AML-193 (cell line): ENCODE measurements around the gene TPTE.
"Not testable (repeated sequence)": the region's sequence is repeated elsewhere in the genome, so short reads cannot be mapped to it uniquely, and the experiment has no call there.

ENCODE experiments used
- DNase-seq, 2 experiments: peaks; one replicate each; lab custom pipeline; 2025; lab: John Stamatoyannopoulos, UW

TPTE gene

GRCh38 chr21:10521091-10521598 lies at the start of gene TPTE:
TSS of gene TPTE (plus strand) at chr21:10521583. CDS start at chr21:10538724, 17,141 bp downstream.
- no peak for DNase-seq

GRCh38 chr21:10471999-10472398 lies 49.4 kb upstream of the TPTE start:
- not testable (repeated sequence) for DNase-seq

- not testable (repeated sequence) for DNase-seq
Measured at GRCh38 chr21:10477794-10478193, 43.6 kb upstream of the TPTE start.

GRCh38 chr21:10479875-10480274 lies 41.5 kb upstream of the TPTE start:
- DNase-seq, result not testable (repeated sequence)

DNA sequence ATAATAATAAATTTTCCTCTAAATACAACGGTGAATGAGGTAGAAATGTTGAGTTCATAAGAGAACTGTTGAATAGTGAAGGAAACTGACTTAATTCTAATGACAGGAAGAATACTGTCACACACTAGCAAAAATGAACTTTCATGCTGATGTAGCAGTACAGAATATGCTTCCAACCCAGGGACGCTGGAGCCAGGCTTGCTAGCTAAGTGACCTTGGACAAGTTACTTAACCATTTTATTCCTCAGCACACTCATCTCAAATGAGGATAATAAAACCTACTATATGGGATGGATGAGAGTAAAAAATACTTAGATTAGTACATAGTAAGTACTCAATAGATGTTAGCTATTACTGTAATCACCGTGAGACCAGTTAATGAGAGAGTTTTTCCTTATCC lies 36.5 kb upstream of the TPTE start:
- not testable (repeated sequence) for DNase-seq

GRCh38 chr21:10490453-10490852 lies 30.9 kb upstream of the TPTE start:
- not testable (repeated sequence) for DNase-seq

- DNase-seq, result no peak
Measured at GRCh38 chr21:10511116-10511515, 10.3 kb upstream of the TPTE start.

GRCh38 chr21:10516889-10517288 lies 4.5 kb upstream of the TPTE start:
- DNase-seq, result not testable (repeated sequence)

GRCh38 chr21:10517904-10518303 lies 3.5 kb upstream of the TPTE start:
- not testable (repeated sequence) for DNase-seq

- DNase-seq, result not testable (repeated sequence)
Measured at GRCh38 chr21:10521835-10522500, 585 bp downstream of the TPTE start.

- no peak for DNase-seq
Measured at GRCh38 chr21:10539956-10540355, 18.6 kb downstream of the TPTE start.

- DNase-seq, result not testable (repeated sequence)
Measured at GRCh38 chr21:10544376-10544775, 23.0 kb downstream of the TPTE start.

DNA sequence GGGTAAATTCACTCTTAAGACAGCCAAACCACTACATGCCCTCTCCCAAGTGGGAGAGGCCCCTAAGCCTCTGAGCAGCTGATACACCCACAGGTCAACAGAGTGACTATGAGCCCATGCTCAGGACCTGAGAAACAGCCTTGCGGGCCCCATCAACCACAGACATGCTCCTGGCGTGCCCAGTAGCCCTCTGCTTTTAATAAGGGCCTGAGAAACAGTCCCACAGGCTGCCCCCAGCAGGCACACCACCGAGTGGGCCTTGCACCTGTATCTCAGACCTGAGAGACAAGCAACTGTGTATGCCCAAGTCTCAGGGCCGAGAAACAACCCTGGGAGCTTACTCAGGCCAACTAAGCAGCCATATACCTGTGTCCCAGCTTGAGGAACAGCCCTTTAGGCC lies 26.5 kb downstream of the TPTE start:
- DNase-seq, result not testable (repeated sequence)

GRCh38 chr21:10548331-10548954 lies 27.1 kb downstream of the TPTE start:
- DNase-seq, result not testable (repeated sequence)

DNA sequence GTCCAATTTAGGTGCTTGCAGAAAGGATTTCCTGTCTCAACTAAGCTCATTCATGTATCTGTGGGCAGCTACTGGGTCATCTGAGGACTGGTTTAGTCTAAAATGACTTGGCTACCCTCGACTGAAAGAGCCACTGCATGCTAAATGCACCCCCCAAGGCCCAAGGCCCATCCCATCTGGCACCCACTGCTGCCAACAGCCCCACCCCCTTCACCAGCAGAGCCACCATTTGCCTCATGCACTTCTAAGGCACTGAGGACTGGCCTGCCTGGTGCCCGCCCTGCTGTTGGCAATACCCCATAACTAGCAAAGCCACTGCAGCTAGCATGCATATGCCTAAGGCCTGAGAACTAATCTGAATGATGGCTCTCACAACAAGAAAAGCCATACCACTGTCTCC lies 49.4 kb downstream of the TPTE start:
- DNase-seq, result not testable (repeated sequence)

DNA sequence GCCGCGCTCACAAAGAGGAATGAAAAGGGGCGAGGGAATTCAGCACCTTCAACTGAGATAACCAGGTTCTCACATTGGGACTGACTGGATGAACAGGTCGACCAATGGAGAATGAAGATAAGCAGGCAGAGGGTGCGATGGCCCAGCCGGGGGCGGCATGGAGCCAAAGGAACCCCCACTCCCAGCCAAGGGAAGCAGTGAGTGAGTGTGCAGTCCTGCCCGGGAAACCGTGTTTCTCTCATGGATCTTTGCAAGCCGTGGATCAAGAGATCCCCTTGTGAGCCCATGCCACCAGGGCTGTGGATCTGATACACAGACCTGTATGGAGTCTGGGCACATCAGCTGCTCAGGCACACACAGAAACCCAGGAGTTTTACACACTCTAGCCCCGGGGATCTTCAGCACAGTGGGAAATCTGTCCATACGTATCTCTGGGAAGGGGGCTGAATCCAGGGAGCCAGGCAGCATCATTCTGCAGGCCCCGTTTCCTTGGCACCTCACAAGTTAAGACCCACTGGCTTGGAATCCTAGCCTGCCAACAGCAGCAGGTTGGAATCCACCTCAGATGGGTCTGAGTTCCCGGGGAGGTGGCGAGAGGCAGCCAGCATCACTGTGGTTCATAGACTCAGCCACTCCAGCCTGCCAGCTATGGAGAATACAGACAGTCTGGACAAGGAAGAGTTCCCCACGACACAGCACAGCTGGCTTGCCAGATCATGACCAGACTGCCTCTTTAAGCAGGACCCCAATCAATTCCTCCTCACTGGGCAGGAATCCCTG lies 53.3 kb downstream of the TPTE start:
- not testable (repeated sequence) for DNase-seq

DNA sequence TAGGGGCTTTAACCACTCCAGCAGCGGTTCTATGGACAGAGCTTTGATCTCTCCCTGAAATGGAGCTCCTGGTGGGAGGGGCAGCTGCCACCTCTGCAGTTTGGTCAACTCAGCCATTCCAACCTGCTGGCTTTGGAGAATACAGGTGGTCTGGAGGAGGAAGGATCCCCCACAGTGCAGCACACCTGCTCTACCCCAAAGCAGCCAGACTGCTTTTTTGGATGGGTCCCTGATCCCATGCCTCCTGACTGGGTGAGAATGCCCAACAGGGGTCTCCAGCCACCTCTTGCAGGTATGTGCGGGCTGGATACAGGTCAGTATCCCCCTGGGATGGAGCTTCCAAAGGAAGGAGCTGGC lies 53.9 kb downstream of the TPTE start:
- no peak for DNase-seq

DNA sequence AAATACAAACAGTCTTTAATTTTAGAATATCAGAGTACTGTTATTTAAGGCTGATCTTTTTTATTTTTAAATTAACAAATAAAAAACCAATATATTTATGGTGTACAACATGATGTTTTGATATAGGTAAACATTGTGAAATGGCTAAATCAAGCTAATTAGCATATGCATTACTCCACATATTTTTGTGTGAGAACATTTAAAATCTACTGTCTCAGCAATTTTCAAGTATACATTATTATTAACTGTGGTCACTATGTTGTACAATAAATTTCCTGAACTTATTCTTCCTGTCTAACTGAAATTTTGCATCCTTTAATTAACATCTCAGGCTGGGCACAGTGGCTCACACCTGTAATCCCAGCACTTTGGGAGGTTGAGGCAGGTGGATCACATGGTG lies 57.5 kb downstream of the TPTE start:
- DNase-seq, result not testable (repeated sequence)

DNA sequence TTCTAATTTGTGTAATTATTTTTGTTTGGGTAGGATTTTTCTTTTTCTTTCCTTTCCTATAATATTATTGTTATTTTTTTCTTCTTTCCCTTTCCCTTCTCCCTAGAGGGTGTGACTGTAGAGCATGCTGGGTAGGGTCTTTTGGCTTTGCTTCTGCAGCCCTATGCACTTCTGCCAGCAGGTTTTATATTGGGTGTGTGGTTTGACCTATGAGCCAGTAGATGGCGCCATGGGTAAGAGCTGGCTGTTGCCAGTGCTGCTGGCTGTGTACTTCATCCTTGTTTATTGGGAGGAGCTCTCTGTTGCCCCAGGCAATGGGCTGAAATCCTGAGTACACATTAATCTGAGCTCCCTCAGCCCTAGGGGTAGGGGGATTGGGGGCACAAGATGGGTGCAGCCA lies 67.7 kb downstream of the TPTE start:
- DNase-seq, result not testable (repeated sequence)

DNA sequence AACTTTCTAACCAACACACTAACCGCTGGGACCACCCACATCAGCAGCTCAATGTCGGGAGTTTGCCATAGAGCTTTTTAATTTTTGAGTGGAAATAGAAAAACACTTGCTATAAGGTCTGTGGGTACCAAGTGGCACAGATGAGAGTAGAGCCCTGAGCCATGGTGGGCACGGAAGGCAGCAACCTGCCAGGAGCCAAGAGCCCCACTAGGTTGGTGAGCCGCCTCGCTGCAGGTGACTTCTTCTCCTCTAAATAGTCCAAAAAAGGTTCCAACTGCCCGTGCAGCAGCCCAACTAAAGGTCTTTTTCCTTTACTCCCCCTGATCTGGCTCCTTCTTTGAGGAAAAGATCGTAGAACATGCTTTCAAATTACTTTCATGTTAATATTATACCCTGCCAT lies 85.7 kb downstream of the TPTE start:
- not testable (repeated sequence) for DNase-seq

GRCh38 chr21:10614285-10614684 lies 92.9 kb downstream of the TPTE start:
- not testable (repeated sequence) for DNase-seq

GRCh38 chr21:10616061-10616460 lies 94.7 kb downstream of the TPTE start:
- not testable (repeated sequence) for DNase-seq

- DNase-seq, result no peak
Measured at GRCh38 chr21:10616535-10616934, 95.2 kb downstream of the TPTE start.
